ENCODE measurements around the gene GRM7.
A peak's percentile ranks its signal among the peaks of the same experiment; 100 is the strongest.

Gene GRM7

DNA sequence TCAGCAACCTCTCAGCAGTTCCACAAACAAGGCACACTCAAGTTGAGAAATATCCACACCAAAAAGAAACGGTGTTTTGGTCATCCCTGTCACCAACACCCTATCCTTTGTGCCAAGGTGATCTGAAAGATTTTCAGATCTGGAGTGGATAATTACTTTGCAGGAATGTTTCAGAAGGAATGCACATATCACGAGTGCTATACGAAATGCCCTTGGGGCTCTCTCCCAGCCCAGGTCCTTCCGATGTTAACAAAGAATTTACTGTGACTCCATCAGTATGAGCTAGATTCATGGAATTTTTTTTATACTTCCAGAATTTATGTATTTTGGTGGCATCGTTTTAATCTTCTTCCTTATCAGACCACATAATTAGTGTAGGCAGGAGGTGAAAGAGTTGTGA, 105.0 kb downstream of the GRM7 start:
- Histone ChIP-seq H3K27ac (ENCODE audit: insufficient read depth in 1 of 2, low read depth in 1 of 2, low read length in 2 of 2, poor library complexity in 1 of 2, severe bottlenecking in 2 of 2) (no peak overlapping the region), H3K36me3 (ENCODE audit: control insufficient read depth in 4 of 4, insufficient read depth in 4 of 4, low read length in 3 of 4) (no peaks in the 10 kb centered on the region), H3K9me3 (ENCODE audit: control extremely low read depth in 1 of 5, control insufficient read depth in 4 of 5, insufficient read depth in 2 of 5, low read depth in 1 of 5, low read length in 4 of 5) (no peaks in the 10 kb centered on the region), H3K4me1 (ENCODE audit: control extremely low read depth in 1 of 4, control insufficient read depth in 4 of 4, insufficient read depth in 4 of 4, low read length in 3 of 4) (no peaks in the 10 kb centered on the region), H3K27me3 (replicated peaks in 2 of 5; ENCODE audit: control insufficient read depth in 4 of 5, insufficient read depth in 5 of 5, low read length in 4 of 5) (no peaks in the 10 kb centered on the region), H3K4me3 (ENCODE audit: control insufficient read depth in 1 of 7, extremely low read depth in 1 of 7, insufficient read depth in 4 of 7, low read depth in 2 of 7, low read length in 6 of 7) (no peak overlapping the region)
- CTCF ChIA-PET: interaction anchor here (0.7 kb wide), 1 partner anchor 1659 kb away, joined by 3 read pairs; no protein-coding TSS in a partner anchor
- no CpG with 5 or more reads among the region's 5 CpGs for WGBS (ENCODE audit: insufficient coverage)
- POLR2A ChIA-PET: no interaction called here
- no peak for DNase-seq

- Histone ChIP-seq H3K27me3 (replicated peaks in 2 of 5; ENCODE audit: control insufficient read depth in 4 of 5, insufficient read depth in 5 of 5, low read length in 4 of 5) (no peaks in the 10 kb centered on the region), H3K9me3 (ENCODE audit: control extremely low read depth in 1 of 5, control insufficient read depth in 4 of 5, insufficient read depth in 2 of 5, low read depth in 1 of 5, low read length in 4 of 5) (no peaks in the 10 kb centered on the region), H3K36me3 (ENCODE audit: control insufficient read depth in 4 of 4, insufficient read depth in 4 of 4, low read length in 3 of 4) (no peaks in the 10 kb centered on the region), H3K27ac (ENCODE audit: insufficient read depth in 1 of 2, low read depth in 1 of 2, low read length in 2 of 2, poor library complexity in 1 of 2, severe bottlenecking in 2 of 2) (no peak overlapping the region), H3K4me3 (ENCODE audit: control insufficient read depth in 1 of 7, extremely low read depth in 1 of 7, insufficient read depth in 4 of 7, low read depth in 2 of 7, low read length in 6 of 7) (no peak overlapping the region), H3K4me1 (ENCODE audit: control extremely low read depth in 1 of 4, control insufficient read depth in 4 of 4, insufficient read depth in 4 of 4, low read length in 3 of 4) (no peaks in the 10 kb centered on the region)
- ChIA-PET CTCF (interaction anchor here (0.6 kb wide), 1 partner anchor 12 kb away, joined by 3 read pairs; no protein-coding TSS in a partner anchor), POLR2A (no interaction called here)
- 100% methylated on average over 2 of the region's 2 CpGs for WGBS (ENCODE audit: insufficient coverage)
- DNase-seq: no peak
Observed at GRCh38 chr3:6971933-6972332, 111.0 kb downstream of the GRM7 start.

GRCh38 chr3:6985848-6986247, 124.9 kb downstream of the GRM7 start:
- Histone ChIP-seq H3K36me3 (ENCODE audit: control insufficient read depth in 4 of 4, insufficient read depth in 4 of 4, low read length in 3 of 4) (no peaks in the 10 kb centered on the region), H3K4me1 (ENCODE audit: control extremely low read depth in 1 of 4, control insufficient read depth in 4 of 4, insufficient read depth in 4 of 4, low read length in 3 of 4) (no peaks in the 10 kb centered on the region), H3K27ac (ENCODE audit: insufficient read depth in 1 of 2, low read depth in 1 of 2, low read length in 2 of 2, poor library complexity in 1 of 2, severe bottlenecking in 2 of 2) (no peak overlapping the region), H3K9me3 (ENCODE audit: control extremely low read depth in 1 of 5, control insufficient read depth in 4 of 5, insufficient read depth in 2 of 5, low read depth in 1 of 5, low read length in 4 of 5) (no peaks in the 10 kb centered on the region), H3K4me3 (ENCODE audit: control insufficient read depth in 1 of 7, extremely low read depth in 1 of 7, insufficient read depth in 4 of 7, low read depth in 2 of 7, low read length in 6 of 7) (no peak overlapping the region), H3K27me3 (replicated peaks in 2 of 5; ENCODE audit: control insufficient read depth in 4 of 5, insufficient read depth in 5 of 5, low read length in 4 of 5) (no peaks in the 10 kb centered on the region)
- no peak for DNase-seq
- 100% methylated on average over 2 of the region's 7 CpGs for WGBS (ENCODE audit: insufficient coverage)
- ChIA-PET POLR2A (no interaction called here), CTCF (no interaction called here)

DNA sequence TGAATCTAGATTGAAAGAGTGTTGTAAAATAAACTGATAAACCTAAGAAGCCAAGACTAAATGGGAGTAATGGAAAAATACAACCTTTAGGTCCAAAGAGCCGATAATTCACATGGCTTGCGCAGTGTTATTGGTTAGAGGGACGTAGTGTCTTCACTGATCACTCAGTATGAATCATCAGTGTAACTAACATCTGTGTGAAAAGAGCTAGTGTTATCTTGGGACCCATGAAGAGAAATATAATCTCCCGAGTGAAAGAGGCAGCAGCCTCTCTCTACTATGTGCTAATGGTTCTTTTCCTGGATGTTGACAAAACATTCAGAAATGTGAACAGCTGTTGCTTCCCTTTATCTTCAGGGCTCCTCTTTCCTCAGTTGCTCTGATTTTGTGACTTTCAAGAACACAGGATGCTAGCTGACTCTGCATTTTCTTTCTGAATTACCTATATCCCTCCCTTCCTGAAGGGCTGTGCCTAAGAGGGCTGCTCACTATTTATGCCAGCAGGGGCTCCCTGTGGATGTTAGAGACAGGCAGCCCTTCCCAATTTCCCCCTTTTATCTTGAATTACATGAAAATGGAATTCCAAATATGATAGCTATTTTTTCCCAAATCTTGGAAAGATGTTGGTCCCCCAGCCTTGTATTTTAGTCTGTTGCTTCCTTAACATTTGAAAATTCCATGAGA, 128.8 kb downstream of the GRM7 start:
- ChIA-PET POLR2A (no interaction called here), CTCF (no interaction called here)
- DNase-seq: no peak
- Histone ChIP-seq H3K4me1 (ENCODE audit: control extremely low read depth in 1 of 4, control insufficient read depth in 4 of 4, insufficient read depth in 4 of 4, low read length in 3 of 4) (no peaks in the 10 kb centered on the region), H3K4me3 (ENCODE audit: control insufficient read depth in 1 of 7, extremely low read depth in 1 of 7, insufficient read depth in 4 of 7, low read depth in 2 of 7, low read length in 6 of 7) (no peak overlapping the region), H3K9me3 (ENCODE audit: control extremely low read depth in 1 of 5, control insufficient read depth in 4 of 5, insufficient read depth in 2 of 5, low read depth in 1 of 5, low read length in 4 of 5) (no peaks in the 10 kb centered on the region), H3K36me3 (ENCODE audit: control insufficient read depth in 4 of 4, insufficient read depth in 4 of 4, low read length in 3 of 4) (no peaks in the 10 kb centered on the region), H3K27me3 (replicated peaks in 2 of 5; ENCODE audit: control insufficient read depth in 4 of 5, insufficient read depth in 5 of 5, low read length in 4 of 5) (no peaks in the 10 kb centered on the region), H3K27ac (ENCODE audit: insufficient read depth in 1 of 2, low read depth in 1 of 2, low read length in 2 of 2, poor library complexity in 1 of 2, severe bottlenecking in 2 of 2) (no peak overlapping the region)
- WGBS (ENCODE audit: insufficient coverage): 96% methylated on average over 4 of the region's 4 CpGs

- CTCF ChIA-PET: interaction anchor here (1.2 kb wide), 1 partner anchor 1767 kb away, joined by 5 read pairs; no protein-coding TSS in a partner anchor
Observed at GRCh38 chr3:6994081-6994668, 133.3 kb downstream of the GRM7 start.

DNA sequence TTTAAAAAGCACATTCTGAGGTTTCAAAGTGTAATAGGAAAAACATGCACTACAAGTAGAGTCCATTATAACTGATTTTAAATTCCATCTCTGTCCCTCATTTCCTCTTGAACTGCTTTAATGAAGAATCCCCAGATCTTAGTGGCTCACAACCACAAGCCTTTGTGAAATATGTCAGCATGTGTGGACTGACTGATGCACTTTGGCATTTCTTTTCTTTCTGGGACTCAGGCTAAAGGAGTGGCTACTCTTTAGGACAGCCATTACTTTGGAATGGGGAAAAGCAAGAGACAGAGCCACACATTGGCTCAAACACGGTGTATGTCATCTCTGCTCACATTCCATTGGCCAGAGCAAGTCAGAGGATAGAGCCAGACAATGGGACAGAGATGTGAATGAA, 139.6 kb downstream of the GRM7 start:
- Histone ChIP-seq H3K9me3 (ENCODE audit: control extremely low read depth in 1 of 5, control insufficient read depth in 4 of 5, insufficient read depth in 2 of 5, low read depth in 1 of 5, low read length in 4 of 5) (peaks cover 0 to 3% (median 2%) of the 10 kb centered on the region in 5 experiments), H3K27ac (ENCODE audit: insufficient read depth in 1 of 2, low read depth in 1 of 2, low read length in 2 of 2, poor library complexity in 1 of 2, severe bottlenecking in 2 of 2) (no peak overlapping the region), H3K4me1 (ENCODE audit: control extremely low read depth in 1 of 4, control insufficient read depth in 4 of 4, insufficient read depth in 4 of 4, low read length in 3 of 4) (no peaks in the 10 kb centered on the region), H3K4me3 (ENCODE audit: control insufficient read depth in 1 of 7, extremely low read depth in 1 of 7, insufficient read depth in 4 of 7, low read depth in 2 of 7, low read length in 6 of 7) (no peak overlapping the region), H3K27me3 (replicated peaks in 2 of 5; ENCODE audit: control insufficient read depth in 4 of 5, insufficient read depth in 5 of 5, low read length in 4 of 5) (no peaks in the 10 kb centered on the region), H3K36me3 (ENCODE audit: control insufficient read depth in 4 of 4, insufficient read depth in 4 of 4, low read length in 3 of 4) (no peaks in the 10 kb centered on the region)
- 100% methylated on average over 1 of the region's 1 CpG for WGBS (ENCODE audit: insufficient coverage)
- CTCF ChIA-PET: no interaction called here
- DNase-seq: no peak
- POLR2A ChIA-PET: no interaction called here

More at GRCh38 chr3:6994081-6994668, 133.3 kb downstream of the GRM7 start:
- Histone ChIP-seq H3K9me3 (ENCODE audit: control extremely low read depth in 1 of 5, control insufficient read depth in 4 of 5, insufficient read depth in 2 of 5, low read depth in 1 of 5, low read length in 4 of 5) (peaks cover 0 to 3% (median 2%) of the 10 kb centered on the region in 5 experiments), H3K27ac (ENCODE audit: insufficient read depth in 1 of 2, low read depth in 1 of 2, low read length in 2 of 2, poor library complexity in 1 of 2, severe bottlenecking in 2 of 2) (no peak overlapping the region), H3K27me3 (replicated peaks in 2 of 5; ENCODE audit: control insufficient read depth in 4 of 5, insufficient read depth in 5 of 5, low read length in 4 of 5) (no peaks in the 10 kb centered on the region), H3K36me3 (ENCODE audit: control insufficient read depth in 4 of 4, insufficient read depth in 4 of 4, low read length in 3 of 4) (no peaks in the 10 kb centered on the region), H3K4me1 (ENCODE audit: control extremely low read depth in 1 of 4, control insufficient read depth in 4 of 4, insufficient read depth in 4 of 4, low read length in 3 of 4) (no peaks in the 10 kb centered on the region), H3K4me3 (ENCODE audit: control insufficient read depth in 1 of 7, extremely low read depth in 1 of 7, insufficient read depth in 4 of 7, low read depth in 2 of 7, low read length in 6 of 7) (no peak overlapping the region)
- POLR2A ChIA-PET: no interaction called here
- DNase-seq: peak; percentile 18 to 31 (median 28)
- WGBS (ENCODE audit: insufficient coverage): 100% methylated on average over 1 of the region's 3 CpGs

- CTCF ChIA-PET: interaction anchor here (1.0 to 1.4 kb wide), 2 partner anchors 9 to 15 kb away, joined by 3 read pairs; no protein-coding TSS in a partner anchor
- 100% methylated on average over 1 of the region's 4 CpGs for WGBS (ENCODE audit: insufficient coverage)
Observed at GRCh38 chr3:7001370-7001769, 140.5 kb downstream of the GRM7 start.

More at GRCh38 chr3:7001370-7001769, 140.5 kb downstream of the GRM7 start:
- POLR2A ChIA-PET: no interaction called here
- no peak overlapping the region for H3K27ac ChIP-seq (ENCODE audit: insufficient read depth in 1 of 2, low read depth in 1 of 2, low read length in 2 of 2, poor library complexity in 1 of 2, severe bottlenecking in 2 of 2)
- peaks cover 0 to 3% (median 2%) of the 10 kb centered on the region in 5 experiments for H3K9me3 ChIP-seq (ENCODE audit: control extremely low read depth in 1 of 5, control insufficient read depth in 4 of 5, insufficient read depth in 2 of 5, low read depth in 1 of 5, low read length in 4 of 5)
- no peaks in the 10 kb centered on the region for H3K36me3 ChIP-seq (ENCODE audit: control insufficient read depth in 4 of 4, insufficient read depth in 4 of 4, low read length in 3 of 4)
- no peak for DNase-seq
- no peaks in the 10 kb centered on the region for H3K27me3 ChIP-seq (replicated peaks in 2 of 5; ENCODE audit: control insufficient read depth in 4 of 5, insufficient read depth in 5 of 5, low read length in 4 of 5)
- no peak overlapping the region for H3K4me3 ChIP-seq (ENCODE audit: control insufficient read depth in 1 of 7, extremely low read depth in 1 of 7, insufficient read depth in 4 of 7, low read depth in 2 of 7, low read length in 6 of 7)
- no peaks in the 10 kb centered on the region for H3K4me1 ChIP-seq (ENCODE audit: control extremely low read depth in 1 of 4, control insufficient read depth in 4 of 4, insufficient read depth in 4 of 4, low read length in 3 of 4)
